ENCODE measurements around the gene RGS9.
"Not testable (repeated sequence)": the region's sequence is repeated elsewhere in the genome, so short reads cannot be mapped to it uniquely, and the experiment has no call there.

The RGS9 gene

GRCh38 chr17:65202844-65203571, 65.8 kb downstream of the RGS9 start:
- DNase-seq (ENCODE audit: low read depth), result no peak
- no peak overlapping the region for H3K4me3 ChIP-seq (ENCODE audit: low read depth, low read length)
- in situ Hi-C loops (cut with HindIII; ENCODE audit: low sequenced_read_pairs), result loop anchor here (25.0 kb wide), 1 partner anchor 266 kb away; no protein-coding TSS in a partner anchor
- no peak for TF ChIP-seq CTCF (IDR thresholded peaks at IDR 0.05; ENCODE audit: low read depth, low read length, missing control alignments)

- no peak overlapping the region for H3K4me3 ChIP-seq (ENCODE audit: low read depth, low read length)
- DNase-seq (ENCODE audit: low read depth), result no peak
- no peak for TF ChIP-seq CTCF (IDR thresholded peaks at IDR 0.05; ENCODE audit: low read depth, low read length, missing control alignments)
- in situ Hi-C loops (cut with HindIII; ENCODE audit: low sequenced_read_pairs), result loop anchor here (25.0 kb wide), 1 partner anchor 267 kb away; no protein-coding TSS in a partner anchor
These were observed 66.8 kb downstream of the RGS9 start for GRCh38 chr17:65204001-65204400.

GRCh38 chr17:65205655-65206054, 68.5 kb downstream of the RGS9 start:
- no peak for DNase-seq (ENCODE audit: low read depth)
- no peak overlapping the region for H3K4me3 ChIP-seq (ENCODE audit: low read depth, low read length)
- in situ Hi-C loops (cut with HindIII; ENCODE audit: low sequenced_read_pairs), result loop anchor here (25.0 kb wide), 1 partner anchor 268 kb away; no protein-coding TSS in a partner anchor
- no peak for TF ChIP-seq CTCF (IDR thresholded peaks at IDR 0.05; ENCODE audit: low read depth, low read length, missing control alignments)

- in situ Hi-C loops (cut with HindIII; ENCODE audit: low sequenced_read_pairs), result loop anchor here (25.0 kb wide), 1 partner anchor 270 kb away; no protein-coding TSS in a partner anchor
- H3K4me3 ChIP-seq (ENCODE audit: low read depth, low read length); DNase-seq (ENCODE audit: low read depth): not testable (repeated sequence)
These were observed 70.3 kb downstream of the RGS9 start for GRCh38 chr17:65207448-65207847.

- H3K4me3 ChIP-seq (ENCODE audit: low read depth, low read length), result no peak overlapping the region
- DNase-seq (ENCODE audit: low read depth), result no peak
- in situ Hi-C loops (cut with HindIII; ENCODE audit: low sequenced_read_pairs), result loop anchor here (25.0 kb wide), 1 partner anchor 271 kb away; no protein-coding TSS in a partner anchor
- no peak for TF ChIP-seq CTCF (IDR thresholded peaks at IDR 0.05; ENCODE audit: low read depth, low read length, missing control alignments)
These were observed 71.5 kb downstream of the RGS9 start for GRCh38 chr17:65208717-65209116.

- no peak for DNase-seq (ENCODE audit: low read depth)
- no peak for TF ChIP-seq CTCF (IDR thresholded peaks at IDR 0.05; ENCODE audit: low read depth, low read length, missing control alignments)
- H3K4me3 ChIP-seq (ENCODE audit: low read depth, low read length), result no peak overlapping the region
- in situ Hi-C loops (cut with HindIII; ENCODE audit: low sequenced_read_pairs), result loop anchor here (25.0 kb wide), 1 partner anchor 281 kb away; no protein-coding TSS in a partner anchor
These were observed 81.1 kb downstream of the RGS9 start for GRCh38 chr17:65218261-65218660.

GRCh38 chr17:65219124-65219523, 82.0 kb downstream of the RGS9 start:
- in situ Hi-C loops (cut with HindIII; ENCODE audit: low sequenced_read_pairs), result loop anchor here (25.0 kb wide), 1 partner anchor 282 kb away; no protein-coding TSS in a partner anchor
- DNase-seq (ENCODE audit: low read depth), result no peak
- H3K4me3 ChIP-seq (ENCODE audit: low read depth, low read length), result no peak overlapping the region
- peak; percentile 32 for TF ChIP-seq CTCF (IDR thresholded peaks at IDR 0.05; ENCODE audit: low read depth, low read length, missing control alignments)
